HL-60/S4 treated with retinoic acid at 250 ng/mL for 4 days and 3 days (cell line): ENCODE data around the gene EFEMP2.

Experiments
- in situ Hi-C: fragments of 300-500 bp; cut with MboI; formaldehyde crosslinking; loops from 2 replicates; pipeline ENCODE4 v1.7.0; 2022; ENCODE audit warnings: low sequenced_read_pairs

The EFEMP2 gene

GRCh38 chr11:65885808-65886536, 13.4 kb upstream of the EFEMP2 start:
- in situ Hi-C loops = no loop called here

DNA sequence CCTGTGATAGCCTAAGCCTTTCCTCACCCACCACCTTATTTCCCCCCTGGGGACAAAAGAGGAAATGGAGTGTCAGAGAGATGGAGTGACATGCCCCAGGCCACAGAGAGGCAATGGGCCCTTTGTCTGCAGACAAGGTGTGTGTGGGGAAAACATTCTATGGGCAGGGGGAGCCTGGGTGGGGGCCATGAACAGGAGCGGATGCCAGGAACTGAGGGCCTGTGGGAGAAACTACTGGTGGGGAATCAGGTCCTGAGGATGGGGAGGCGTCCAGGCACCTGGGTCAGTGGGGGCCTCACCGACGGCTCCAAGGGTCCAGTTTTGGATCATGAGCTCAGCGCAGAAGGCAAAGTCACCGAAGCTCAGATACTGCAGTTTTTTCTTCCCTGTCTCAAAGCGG, 12.6 kb upstream of the EFEMP2 start:
- in situ Hi-C loops = no loop called here

DNA sequence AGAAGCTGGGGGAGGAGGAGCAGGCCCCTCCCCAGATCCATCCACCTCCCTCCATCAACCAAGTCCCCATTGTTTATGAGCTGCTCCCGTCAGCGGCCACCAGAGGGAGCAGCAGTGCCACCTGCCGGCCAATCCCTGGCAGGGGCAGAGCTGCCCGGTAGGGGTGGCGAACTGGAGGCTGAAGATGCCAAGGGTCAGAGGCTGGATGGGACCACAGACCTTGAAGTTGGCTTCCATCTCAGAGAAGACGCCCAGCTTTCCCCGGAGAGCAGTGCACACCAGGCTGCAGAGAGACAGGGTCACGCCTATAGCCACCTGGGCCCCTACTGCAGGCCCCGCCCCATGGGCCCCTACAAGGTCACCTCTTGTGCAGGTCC, 12.1 kb upstream of the EFEMP2 start:
- in situ Hi-C loops = no loop called here

GRCh38 chr11:65883786-65884715, 11.5 kb upstream of the EFEMP2 start:
- in situ Hi-C loops = no loop called here

- in situ Hi-C loops = no loop called here
Observed at GRCh38 chr11:65883058-65883761, 10.6 kb upstream of the EFEMP2 start.

- in situ Hi-C loops = no loop called here
Observed at GRCh38 chr11:65882120-65883057, 9.8 kb upstream of the EFEMP2 start.

- in situ Hi-C loops = no loop called here
Observed at GRCh38 chr11:65880844-65881421, 8.3 kb upstream of the EFEMP2 start.

- in situ Hi-C loops = no loop called here
Observed at GRCh38 chr11:65880027-65880426, 7.4 kb upstream of the EFEMP2 start.

DNA sequence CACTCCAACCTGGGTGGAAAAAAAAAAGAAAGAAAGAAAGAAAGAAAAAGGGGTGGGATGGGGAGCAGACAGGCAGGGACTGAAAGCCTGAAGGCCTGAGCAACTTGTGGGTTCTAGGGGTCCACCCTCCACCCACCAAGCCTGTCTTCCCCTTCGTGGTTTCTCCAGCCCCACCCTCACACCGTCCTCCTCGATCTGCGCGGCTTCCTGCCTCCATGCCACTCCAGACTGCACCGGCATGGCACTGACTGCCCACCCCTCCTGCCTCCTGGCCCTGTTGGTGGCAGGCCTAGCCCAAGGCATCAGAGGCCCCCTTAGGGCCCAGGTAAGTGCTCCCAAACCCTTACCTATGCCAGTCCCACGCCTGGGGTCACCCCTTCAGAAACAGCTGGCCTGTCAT, 7.0 kb upstream of the EFEMP2 start, which contains the start of gene CTSW:
Gene CTSW, plus strand, starts transcription at position 221 of the 400 bp plus-strand sequence. Its CDS starts 18 bp downstream, at position 239.
- in situ Hi-C loops = loop anchor here (10.0 kb wide), 1 partner anchor 105 kb away; no protein-coding TSS in a partner anchor

DNA sequence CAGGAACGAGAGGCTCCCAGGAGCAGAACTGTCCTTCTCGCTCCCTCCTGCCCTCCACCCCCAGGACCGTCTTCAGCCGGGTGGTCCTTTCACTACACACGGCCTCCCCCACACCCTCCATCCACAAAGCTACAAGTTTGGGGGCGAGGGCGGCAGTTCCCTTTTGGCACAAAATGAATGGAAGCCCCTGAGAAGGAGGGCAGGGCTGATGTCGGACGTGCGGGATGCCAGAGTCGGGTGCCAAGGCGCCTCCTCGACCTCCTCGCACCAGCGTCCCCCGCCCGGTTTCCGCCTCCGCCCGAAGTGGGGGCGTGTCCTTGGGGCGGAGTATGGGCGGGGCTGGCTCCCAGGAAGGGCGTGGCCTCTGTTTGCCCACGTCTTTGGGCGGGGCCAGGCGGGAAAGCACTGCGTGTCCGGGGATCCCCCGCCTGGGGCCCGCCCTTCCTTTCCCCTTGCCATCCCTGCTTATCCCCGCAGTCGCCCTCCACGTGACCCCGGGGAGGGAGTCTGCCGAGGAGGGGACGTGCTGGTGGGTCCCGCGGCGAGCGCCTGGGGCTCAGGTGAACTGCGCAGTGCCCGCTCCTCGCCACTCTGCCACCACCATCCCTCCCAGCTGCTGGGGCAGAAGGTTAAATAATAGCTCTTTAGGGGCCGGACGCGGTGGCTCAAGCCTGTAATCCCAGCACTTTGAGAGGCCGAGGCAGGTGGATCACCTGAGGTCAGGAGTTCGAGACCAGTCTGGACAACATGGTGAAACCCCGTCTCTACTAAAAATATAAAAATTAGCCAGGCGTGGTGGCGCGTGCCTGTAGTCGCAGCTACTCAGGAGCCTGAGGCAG, 937 bp upstream of the EFEMP2 start:
- in situ Hi-C loops = loop anchor here (10.0 kb wide), 1 partner anchor 111 kb away; no protein-coding TSS in a partner anchor

DNA sequence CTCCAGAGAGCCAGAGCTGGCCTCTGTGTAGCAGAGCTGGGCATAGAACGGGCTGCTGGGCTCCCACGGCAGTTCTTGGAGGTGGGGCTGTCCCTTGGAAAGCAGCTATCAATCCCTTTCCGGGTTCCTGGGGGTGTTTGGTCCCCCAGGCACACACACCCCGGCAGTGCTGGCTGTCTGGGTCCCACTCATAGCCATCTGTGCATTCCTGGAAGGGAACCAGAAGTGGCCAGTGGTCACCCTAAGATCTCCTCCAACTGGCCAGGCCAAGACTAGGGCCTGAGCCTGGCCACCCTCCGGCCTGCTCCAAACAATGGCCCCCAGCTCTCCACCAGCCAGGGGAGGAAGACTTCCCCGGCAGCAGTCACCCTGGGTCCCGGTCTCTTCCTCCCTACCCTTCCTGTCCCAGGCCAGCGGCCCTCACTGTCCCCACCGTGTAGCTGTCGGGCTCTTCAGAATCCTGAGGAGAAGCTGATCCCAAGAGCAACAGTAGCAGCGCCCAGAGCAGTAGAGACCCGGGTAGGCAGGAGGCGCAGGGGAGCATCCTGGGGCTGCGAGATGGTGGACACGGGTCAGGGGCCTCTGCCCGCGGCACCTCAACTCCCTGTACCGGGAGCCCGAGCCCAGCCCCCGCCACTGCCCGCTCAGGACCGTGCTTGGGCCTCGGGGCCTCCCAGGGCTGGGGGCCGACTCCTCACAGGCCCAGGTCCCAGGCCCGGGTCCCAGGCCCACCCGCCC, 620 bp downstream of the EFEMP2 start:
- in situ Hi-C loops = loop anchor here (10.0 kb wide), 1 partner anchor 113 kb away; no protein-coding TSS in a partner anchor

- in situ Hi-C loops = loop anchor here (10.0 kb wide), 1 partner anchor 114 kb away; no protein-coding TSS in a partner anchor
Observed at GRCh38 chr11:65870706-65871681, 1.6 kb downstream of the EFEMP2 start.

DNA sequence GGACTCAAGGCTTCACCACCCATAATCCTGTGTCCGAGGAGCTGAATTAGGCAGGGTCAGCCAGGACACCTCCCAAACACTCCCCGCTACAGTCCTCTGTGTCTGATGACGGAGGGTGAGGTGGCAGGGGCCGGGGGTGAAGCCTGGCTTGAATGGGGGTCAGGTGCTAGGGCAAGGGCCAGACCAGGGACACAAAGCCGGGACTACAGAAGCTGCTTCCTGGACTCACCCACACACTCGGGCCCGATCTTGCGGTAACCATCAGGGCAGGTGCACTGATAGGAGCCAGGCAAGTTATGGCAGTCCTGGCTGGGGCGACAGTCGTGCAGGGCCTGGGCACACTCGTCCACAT, 2.3 kb downstream of the EFEMP2 start:
- in situ Hi-C loops = loop anchor here (10.0 kb wide), 1 partner anchor 115 kb away; no protein-coding TSS in a partner anchor

DNA sequence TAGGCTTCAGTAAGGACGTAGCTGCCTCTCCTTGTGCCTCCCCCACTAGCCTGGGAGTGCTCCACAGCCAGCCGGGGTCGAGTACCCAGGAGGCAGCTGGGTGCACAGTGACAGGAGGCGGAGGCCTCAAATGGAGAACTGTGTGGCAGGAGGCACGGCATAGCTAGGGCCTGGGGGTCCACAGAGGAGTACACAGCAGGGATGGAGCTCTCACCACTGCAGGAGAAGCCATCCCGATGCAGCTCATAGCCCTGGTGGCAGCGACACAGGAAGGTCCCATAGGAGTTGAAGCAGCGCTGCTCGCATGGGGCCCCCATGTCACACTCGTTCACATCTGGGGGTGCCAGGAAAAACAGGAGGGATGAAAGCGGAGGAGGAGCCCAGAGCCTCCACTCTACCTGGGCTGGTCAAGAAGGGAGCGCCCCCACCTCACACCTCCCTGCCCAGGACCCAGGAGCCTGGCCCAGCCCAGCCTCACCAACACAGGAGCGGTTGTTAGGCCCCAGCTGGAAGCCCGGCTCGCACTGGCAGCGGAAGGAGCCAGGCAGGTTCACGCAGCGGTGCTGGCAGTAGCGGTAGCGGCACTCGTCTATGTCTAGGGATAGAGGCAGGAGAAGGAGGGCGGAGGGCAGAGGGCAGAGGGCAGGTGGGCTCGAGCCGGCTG, 2.8 kb downstream of the EFEMP2 start:
- in situ Hi-C loops = loop anchor here (10.0 kb wide), 1 partner anchor 115 kb away; no protein-coding TSS in a partner anchor

DNA sequence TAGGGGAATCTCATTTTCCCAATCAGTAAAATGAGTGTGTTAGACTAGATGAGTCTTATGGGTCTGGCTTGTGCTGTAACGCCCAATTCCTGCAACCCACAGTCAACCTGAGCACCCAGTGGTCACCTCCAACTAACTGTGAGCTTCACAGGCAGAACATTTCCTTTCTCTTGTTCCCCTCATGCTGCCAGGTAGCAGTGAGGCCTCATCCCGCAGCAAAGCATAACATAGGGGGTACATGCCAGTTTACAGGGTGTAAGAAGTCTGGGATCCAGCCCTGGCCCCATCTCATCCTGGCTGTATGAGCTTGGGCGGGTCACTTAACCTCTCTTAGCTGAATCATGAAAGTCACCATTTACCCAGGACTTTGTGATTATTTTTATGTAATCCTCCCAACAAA, 3.7 kb downstream of the EFEMP2 start:
- in situ Hi-C loops = no loop called here

DNA sequence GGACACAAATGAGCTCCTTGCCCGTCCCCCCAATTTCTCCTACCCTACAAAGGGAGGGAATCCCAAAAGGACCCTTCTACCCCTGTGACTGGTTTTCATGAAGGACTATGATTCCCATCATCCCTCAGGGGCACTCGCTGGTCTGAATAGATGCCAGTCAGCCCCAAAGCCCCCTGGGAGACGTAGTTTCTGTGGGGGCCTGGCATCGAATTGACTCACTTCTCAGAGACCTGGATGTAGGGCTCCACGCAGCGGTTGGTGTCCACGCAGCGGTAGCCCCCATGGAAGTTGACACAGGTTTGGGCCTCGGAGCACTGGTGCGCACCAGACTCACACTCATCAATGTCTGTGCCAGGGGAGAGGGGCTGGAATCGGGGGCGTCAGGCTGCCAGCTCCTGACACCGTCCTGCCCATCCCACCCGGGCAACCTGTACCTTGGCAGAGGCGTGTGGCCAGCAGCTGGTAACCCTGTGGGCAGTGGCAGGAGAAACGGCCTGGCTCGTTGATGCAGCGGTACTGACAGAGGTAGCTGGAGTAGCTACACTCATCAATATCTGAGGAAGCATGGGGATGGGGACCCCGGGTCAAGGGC, 4.4 kb downstream of the EFEMP2 start:
- in situ Hi-C loops = no loop called here
